Activated T-cell treated with anti-CD3 and anti-CD28 coated beads for 1 hour (primary cell): ENCODE data around the gene IFI6.
A peak's percentile ranks its signal among the peaks of the same experiment; 100 is the strongest.
"Not testable (repeated sequence)": the region's sequence is repeated elsewhere in the genome, so short reads cannot be mapped to it uniquely, and the experiment has no call there.

ENCODE experiments used
- DNase-seq: peaks from one replicate; pipeline ENCODE4 v3.0.0-alpha.2; 2020; ENCODE audit warnings: low read depth

IFI6 gene

GRCh38 chr1:27650171-27650538, 21.8 kb downstream of the IFI6 start:
- no peak for DNase-seq

GRCh38 chr1:27649306-27649635, 22.7 kb downstream of the IFI6 start:
- no peak for DNase-seq

- no peak for DNase-seq
Measured at GRCh38 chr1:27648602-27649305, 23.2 kb downstream of the IFI6 start.

- DNase-seq = no peak
Measured at GRCh38 chr1:27647328-27647727, 24.7 kb downstream of the IFI6 start.

- DNase-seq = no peak
Measured at GRCh38 chr1:27646676-27647075, 25.3 kb downstream of the IFI6 start.

GRCh38 chr1:27645071-27645415, 26.9 kb downstream of the IFI6 start:
- DNase-seq = no peak

GRCh38 chr1:27644369-27645070, 27.5 kb downstream of the IFI6 start:
- DNase-seq = no peak

- DNase-seq = peak; percentile 59
Measured at GRCh38 chr1:27643600-27644368, 28.2 kb downstream of the IFI6 start.

- DNase-seq = not testable (repeated sequence)
Measured at GRCh38 chr1:27640514-27640913, 31.5 kb downstream of the IFI6 start.

- DNase-seq = no peak
Measured at GRCh38 chr1:27638805-27639204, 33.2 kb downstream of the IFI6 start.

GRCh38 chr1:27638047-27638734, 33.8 kb downstream of the IFI6 start:
- no peak for DNase-seq

GRCh38 chr1:27635396-27636142, 36.4 kb downstream of the IFI6 start:
- no peak for DNase-seq

- no peak for DNase-seq
Measured at GRCh38 chr1:27634985-27635367, 37.0 kb downstream of the IFI6 start, which contains the start of gene FGR. FGR (minus strand) TSS chr1:27635185; CDS start chr1:27623916, 11,269 bp downstream.

- peak; percentile 31 for DNase-seq
Measured at GRCh38 chr1:27634177-27634984, 37.6 kb downstream of the IFI6 start.

- DNase-seq = no peak
Measured at GRCh38 chr1:27633640-27634176, 38.3 kb downstream of the IFI6 start.

GRCh38 chr1:27633298-27633610, 38.7 kb downstream of the IFI6 start:
- no peak for DNase-seq

GRCh38 chr1:27632387-27633297, 39.4 kb downstream of the IFI6 start:
- no peak for DNase-seq

- DNase-seq = no peak
Measured at GRCh38 chr1:27630859-27631491, 41.0 kb downstream of the IFI6 start.

- DNase-seq = no peak
Measured at GRCh38 chr1:27628712-27629111, 43.3 kb downstream of the IFI6 start.
